Endodermal cell (in vitro differentiated cells): ENCODE results near the gene CACNA1F. TPM values are rescaled to one million over a fixed set of nuclear protein-coding genes. Genes with fewer than 3 reads are reported as not detected.

Experiments
- DNase-seq: peaks from one replicate; pipeline ENCODE4 v3.0.0-alpha.2; 2017
- H3K27ac ChIP-seq: 2 replicates; pipeline ENCODE4 v1.5.1; 2013; ENCODE audit warnings: mild to moderate bottlenecking, low read depth, low read length, moderate library complexity
- H3K27me3 ChIP-seq: 2 replicates; pipeline ENCODE4 v1.6.1; 2013; ENCODE audit warnings: mild to moderate bottlenecking, low read length, moderate library complexity; ENCODE audit not compliant: insufficient read depth, control insufficient read depth, poor library complexity, severe bottlenecking
- H3K36me3 ChIP-seq: 2 replicates; pipeline ENCODE4 v1.7.0; 2013; ENCODE audit warnings: mild to moderate bottlenecking, low read length, moderate library complexity; ENCODE audit not compliant: control insufficient read depth, insufficient read depth
- H3K4me1 ChIP-seq: one replicate; pipeline ENCODE4 v1.7.0; 2013; ENCODE audit warnings: low read length; ENCODE audit not compliant: control insufficient read depth, insufficient read depth
- H3K4me3 ChIP-seq: 2 replicates; pipeline ENCODE4 v1.5.1; 2013; ENCODE audit warnings: mild to moderate bottlenecking, low read length, moderate library complexity
- H3K9ac ChIP-seq: 2 replicates; pipeline ENCODE4 v1.6.1; 2013; ENCODE audit warnings: mild to moderate bottlenecking, low read length, moderate library complexity; ENCODE audit not compliant: poor library complexity, severe bottlenecking; ENCODE audit errors: extremely low read depth
- H3K9me3 ChIP-seq: 2 replicates; pipeline ENCODE4 v1.6.1; 2013; ENCODE audit warnings: mild to moderate bottlenecking, low read length, moderate library complexity; ENCODE audit not compliant: control insufficient read depth
- H3K27ac Mint-ChIP-seq: 2 replicates; pipeline ENCODE4 v1.8.0; 2020; ENCODE audit warnings: mixed read lengths
- H3K27me3 Mint-ChIP-seq: 2 replicates; pipeline ENCODE4 v1.8.0; 2021; ENCODE audit warnings: mild to moderate bottlenecking, mixed read lengths; ENCODE audit not compliant: insufficient read depth
- H3K36me3 Mint-ChIP-seq: 2 replicates; pipeline ENCODE4 v1.8.0; 2020; ENCODE audit warnings: low read depth, mixed read lengths
- H3K4me1 Mint-ChIP-seq: 2 replicates; pipeline ENCODE4 v1.8.0; 2020; ENCODE audit warnings: mixed read lengths
- H3K4me3 Mint-ChIP-seq: 2 replicates; pipeline ENCODE4 v1.8.0; 2020; ENCODE audit warnings: mild to moderate bottlenecking, moderate library complexity, mixed read lengths
- H3K9me3 Mint-ChIP-seq: 2 replicates; pipeline ENCODE4 v1.8.0; 2020; ENCODE audit warnings: mild to moderate bottlenecking, mixed read lengths
- WGBS, 2 experiments: methylation state at CpG; one replicate each; pipeline versions ENCODE4 v1.1.5 to v1.1.7; 2013; ENCODE audit warnings: missing lambda C conversion rate in 2 of 2, mixed read lengths in 1 of 2; ENCODE audit not compliant: insufficient coverage in 1 of 2, insufficient read length in 1 of 2; 5-methylcytosine and 5-hydroxymethylcytosine counted together
- total RNA-seq, 2 donors: library from RNA; stranded (reverse); fragmentation: NEBNext Ultra II Directional in 1 of 2; extraction: Animal tissue kit (Norgen Biotek cat#: 25700) in 1 of 2; gene quantifications; 2 replicates in 1 of 2; 3 replicates in 1 of 2; pipeline ENCODE4 v1.2.1, GENCODE V29; 2021
- TF ChIP-seq, protein P1 (sequence below): fragments of 200-600 bp; sonication (generic); conservative IDR thresholded peaks from 2 replicates; pipeline ENCODE4 v1.5.0; 2021; ENCODE audit warnings: antibody characterized with exemption, mild to moderate bottlenecking

The CACNA1F gene
- total RNA-seq, 2 donors from 2014 or later: 0.42 to 0.70 TPM

- peak overlapping the region; percentile 68 for H3K27ac Mint-ChIP-seq
- Histone ChIP-seq H3K9ac (peak overlapping the region; percentile 47), H3K36me3 (no peaks in the 10 kb centered on the region), H3K27ac (no peak overlapping the region), H3K4me3 (peak overlapping the region; percentile 83), H3K4me1 (no peaks in the 10 kb centered on the region), H3K9me3 (no peaks in the 10 kb centered on the region), H3K27me3 (no peaks in the 10 kb centered on the region)
- DNase-seq: no peak
- peaks cover 75% of the 10 kb centered on the region for H3K9me3 Mint-ChIP-seq
- 0 to 1% methylated on average over 9 to 28 of the region's 34 CpGs for WGBS, 2 experiments
- TF ChIP-seq, protein P1, sequence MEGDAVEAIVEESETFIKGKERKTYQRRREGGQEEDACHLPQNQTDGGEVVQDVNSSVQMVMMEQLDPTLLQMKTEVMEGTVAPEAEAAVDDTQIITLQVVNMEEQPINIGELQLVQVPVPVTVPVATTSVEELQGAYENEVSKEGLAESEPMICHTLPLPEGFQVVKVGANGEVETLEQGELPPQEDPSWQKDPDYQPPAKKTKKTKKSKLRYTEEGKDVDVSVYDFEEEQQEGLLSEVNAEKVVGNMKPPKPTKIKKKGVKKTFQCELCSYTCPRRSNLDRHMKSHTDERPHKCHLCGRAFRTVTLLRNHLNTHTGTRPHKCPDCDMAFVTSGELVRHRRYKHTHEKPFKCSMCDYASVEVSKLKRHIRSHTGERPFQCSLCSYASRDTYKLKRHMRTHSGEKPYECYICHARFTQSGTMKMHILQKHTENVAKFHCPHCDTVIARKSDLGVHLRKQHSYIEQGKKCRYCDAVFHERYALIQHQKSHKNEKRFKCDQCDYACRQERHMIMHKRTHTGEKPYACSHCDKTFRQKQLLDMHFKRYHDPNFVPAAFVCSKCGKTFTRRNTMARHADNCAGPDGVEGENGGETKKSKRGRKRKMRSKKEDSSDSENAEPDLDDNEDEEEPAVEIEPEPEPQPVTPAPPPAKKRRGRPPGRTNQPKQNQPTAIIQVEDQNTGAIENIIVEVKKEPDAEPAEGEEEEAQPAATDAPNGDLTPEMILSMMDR: no peak
- H3K36me3 Mint-ChIP-seq: no peaks in the 10 kb centered on the region
- H3K4me1 Mint-ChIP-seq: peaks cover 3% of the 10 kb centered on the region
- peak overlapping the region; percentile 67 for H3K4me3 Mint-ChIP-seq
- H3K27me3 Mint-ChIP-seq: no peaks in the 10 kb centered on the region
These were observed 41.5 kb downstream of the CACNA1F start for GRCh38 chrX:49191574-49192011.

- Histone ChIP-seq H3K27ac (no peak overlapping the region), H3K27me3 (no peaks in the 10 kb centered on the region), H3K9ac (peak overlapping the region; percentile 47), H3K36me3 (no peaks in the 10 kb centered on the region), H3K4me1 (no peaks in the 10 kb centered on the region), H3K4me3 (peak overlapping the region; percentile 83), H3K9me3 (no peaks in the 10 kb centered on the region)
- TF ChIP-seq, protein P1: no peak
- H3K27me3 Mint-ChIP-seq: no peaks in the 10 kb centered on the region
- H3K27ac Mint-ChIP-seq: peak overlapping the region; percentile 81
- no peaks in the 10 kb centered on the region for H3K36me3 Mint-ChIP-seq
- H3K9me3 Mint-ChIP-seq: peaks cover 71% of the 10 kb centered on the region
- peaks cover 3% of the 10 kb centered on the region for H3K4me1 Mint-ChIP-seq
- H3K4me3 Mint-ChIP-seq: peak overlapping the region; percentile 67
- 0% methylated on average over 4 to 31 of the region's 32 CpGs for WGBS, 2 experiments
- DNase-seq: peak; percentile 95
These were observed 42.1 kb downstream of the CACNA1F start for GRCh38 chrX:49190821-49191573.

DNA sequence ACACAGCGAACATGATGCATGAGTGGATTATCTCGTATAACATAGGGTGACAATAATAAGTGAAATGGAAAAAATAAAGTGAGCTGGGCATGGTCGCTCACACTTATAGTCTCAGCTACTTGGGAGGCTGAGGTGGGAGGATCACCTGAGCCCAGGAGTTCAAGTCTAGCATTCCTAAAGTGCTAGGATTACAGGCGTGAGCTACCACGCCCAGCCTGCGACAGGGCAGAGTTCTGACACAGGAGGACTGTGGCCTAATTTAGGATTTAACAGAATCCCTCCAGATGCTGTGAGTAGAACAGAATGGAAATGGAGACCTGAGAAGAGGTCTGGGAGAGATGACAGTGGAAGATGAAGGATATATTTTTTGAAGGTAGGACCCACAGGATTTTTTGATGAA lies 43.5 kb downstream of the CACNA1F start:
- Mint-ChIP-seq H3K9me3 (peaks cover 66% of the 10 kb centered on the region), H3K4me3 (peak overlapping the region; percentile 67), H3K27me3 (no peaks in the 10 kb centered on the region), H3K36me3 (no peaks in the 10 kb centered on the region), H3K4me1 (no peaks in the 10 kb centered on the region), H3K27ac (no peak overlapping the region)
- no peaks in the 10 kb centered on the region for H3K9me3 ChIP-seq
- no peaks in the 10 kb centered on the region for H3K4me1 ChIP-seq
- H3K27ac ChIP-seq: no peak overlapping the region
- TF ChIP-seq, protein P1: no peak
- no peak for DNase-seq
- WGBS, 2 experiments: 83 to 95% methylated on average over 5 to 6 of the region's 6 CpGs
- H3K4me3 ChIP-seq: no peak overlapping the region
- H3K36me3 ChIP-seq: no peaks in the 10 kb centered on the region
- H3K9ac ChIP-seq: no peak overlapping the region
- H3K27me3 ChIP-seq: no peaks in the 10 kb centered on the region
